H54 (cell line): ENCODE data around the gene ADCK2.
"Not testable (repeated sequence)": the region's sequence is repeated elsewhere in the genome, so short reads cannot be mapped to it uniquely, and the experiment has no call there.

Source experiments
- DNase-seq: peaks from one replicate; pipeline ENCODE4 v3.0.0; 2011; ENCODE audit warnings: low spot score, mixed read lengths; ENCODE audit not compliant: insufficient read length
- FAIRE-seq: peaks from 3 replicates; lab custom pipeline; 2011; peaks lifted over from hg19 to GRCh38; lab: Jason Lieb, UNC
- POLR2A ChIP-seq: IDR thresholded peaks from 2 replicates; pipeline ENCODE4 v1.6.1; 2011; ENCODE audit warnings: low read depth, mild to moderate bottlenecking, low read length

The ADCK2 gene

GRCh38 chr7:140685407-140686087, 12.8 kb downstream of the ADCK2 start:
- FAIRE-seq (no peak), DNase-seq (no peak)
- TF ChIP-seq POLR2A = no peak

GRCh38 chr7:140686921-140687320, 14.2 kb downstream of the ADCK2 start:
- FAIRE-seq (no peak), DNase-seq (no peak)
- TF ChIP-seq POLR2A = no peak

GRCh38 chr7:140688341-140688740, 15.6 kb downstream of the ADCK2 start:
- no peak for TF ChIP-seq POLR2A
- DNase-seq = no peak
- FAIRE-seq = no peak

- FAIRE-seq (no peak), DNase-seq (no peak)
- TF ChIP-seq POLR2A = no peak
Observed at GRCh38 chr7:140689199-140690152, 16.7 kb downstream of the ADCK2 start.

- DNase-seq (no peak), FAIRE-seq (no peak)
- TF ChIP-seq POLR2A = no peak
Observed at GRCh38 chr7:140691376-140692045, 18.8 kb downstream of the ADCK2 start.

- DNase-seq, FAIRE-seq: not testable (repeated sequence)
Observed at GRCh38 chr7:140693849-140694248, 21.1 kb downstream of the ADCK2 start.

- TF ChIP-seq POLR2A = no peak
- FAIRE-seq (no peak), DNase-seq (no peak)
Observed at GRCh38 chr7:140694592-140694991, 21.8 kb downstream of the ADCK2 start.

- DNase-seq (no peak), FAIRE-seq (no peak)
- no peak for TF ChIP-seq POLR2A
Observed at GRCh38 chr7:140695381-140695780, 22.6 kb downstream of the ADCK2 start.

GRCh38 chr7:140696024-140696679, 23.4 kb downstream of the ADCK2 start:
- FAIRE-seq (no peak), DNase-seq (peak; percentile 97)
- no peak for TF ChIP-seq POLR2A

- FAIRE-seq = no peak
- peak; percentile 85 for TF ChIP-seq POLR2A
Observed at GRCh38 chr7:140696680-140697446, 24.1 kb downstream of the ADCK2 start, which contains the start of gene NDUFB2. Gene NDUFB2 (plus strand): TSS chr7:140696708. CDS start chr7:140696745, 37 bp downstream.

GRCh38 chr7:140697447-140698143, 24.9 kb downstream of the ADCK2 start:
- no peak for DNase-seq
- TF ChIP-seq POLR2A = no peak
- no peak for FAIRE-seq

More at GRCh38 chr7:140696680-140697446, 24.1 kb downstream of the ADCK2 start, which contains the start of gene NDUFB2:
- DNase-seq = peak; percentile 77

GRCh38 chr7:140698477-140698876, 25.7 kb downstream of the ADCK2 start:
- FAIRE-seq (no peak), DNase-seq (no peak)
- TF ChIP-seq POLR2A = no peak
